GM19467 (cell line): ENCODE data around the gene UBE2G1.
"Not testable (repeated sequence)": the region's sequence is repeated elsewhere in the genome, so short reads cannot be mapped to it uniquely, and the experiment has no call there.

Experiments
- ATAC-seq: cut with Tn5 transposase; IDR thresholded peaks from one replicate; pipeline ENCODE4 v1.9.1; 2021; ENCODE audit warnings: mild to moderate bottlenecking, moderate library complexity; ENCODE audit not compliant: unreplicated experiment

UBE2G1 gene

DNA sequence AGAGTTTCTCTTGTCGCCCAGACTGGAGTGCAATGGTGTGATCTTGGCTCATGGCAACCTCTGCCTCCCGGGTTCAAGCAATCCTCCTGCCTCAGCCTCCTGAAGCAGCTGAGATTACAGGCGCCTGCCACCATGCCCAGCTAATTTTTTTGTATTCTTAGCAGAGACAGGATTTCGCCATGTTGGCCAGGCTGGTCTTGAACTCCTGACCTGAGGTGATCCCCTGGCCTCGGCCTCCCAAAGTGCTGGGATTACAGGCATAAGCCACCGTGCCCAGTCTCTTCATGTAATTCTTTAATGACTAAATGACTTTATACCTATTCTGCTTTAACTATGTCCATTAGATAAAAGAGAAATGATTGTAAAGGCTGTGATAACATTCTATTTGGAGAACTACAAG, 111.2 kb downstream of the UBE2G1 start:
- not testable (repeated sequence) for ATAC-seq

DNA sequence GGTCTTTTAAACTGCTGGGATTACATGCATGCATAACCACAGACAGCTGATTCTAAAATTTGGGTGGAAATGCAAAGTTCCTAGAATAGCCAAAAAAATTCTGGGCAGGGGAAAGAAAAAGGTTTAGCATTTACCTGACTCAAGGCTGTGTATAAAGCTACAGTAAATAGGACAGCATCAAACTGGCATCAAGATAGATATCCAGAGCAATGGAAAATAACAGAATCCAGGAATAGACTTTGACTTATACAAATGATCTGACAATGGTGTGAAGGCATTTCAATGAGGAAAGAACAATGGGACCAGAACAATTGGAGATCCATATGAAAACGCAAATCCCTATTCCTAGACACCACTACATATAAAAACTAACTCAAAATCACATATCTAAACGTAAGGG, 115.6 kb downstream of the UBE2G1 start:
- ATAC-seq = no peak

DNA sequence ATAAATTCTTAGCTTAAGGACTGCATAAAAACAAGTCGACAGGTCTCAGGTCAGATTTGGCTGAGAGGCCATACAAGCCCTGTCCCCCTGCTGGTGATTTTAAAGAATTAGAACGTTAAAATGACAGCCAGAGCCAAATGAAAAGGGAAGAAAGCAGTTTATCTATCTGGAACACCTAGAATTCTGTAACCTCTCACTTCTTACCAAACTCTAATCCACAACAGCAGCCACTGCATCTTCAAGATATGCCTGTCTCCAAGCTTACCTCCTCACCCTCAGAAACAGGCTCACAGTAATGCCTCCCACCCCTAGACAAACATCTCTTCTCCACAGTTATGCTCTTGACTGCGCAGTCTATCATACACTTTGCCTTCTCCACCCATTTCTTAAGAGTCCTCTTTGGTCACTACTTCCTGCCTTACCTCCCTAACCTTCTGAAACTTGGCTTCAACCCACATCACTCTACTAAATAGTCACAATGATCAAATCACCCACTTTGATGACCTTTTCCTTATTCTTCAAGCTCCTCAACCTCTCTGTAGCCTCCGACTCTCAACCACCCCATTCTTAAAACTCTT, 116.9 kb downstream of the UBE2G1 start:
- ATAC-seq = no peak

DNA sequence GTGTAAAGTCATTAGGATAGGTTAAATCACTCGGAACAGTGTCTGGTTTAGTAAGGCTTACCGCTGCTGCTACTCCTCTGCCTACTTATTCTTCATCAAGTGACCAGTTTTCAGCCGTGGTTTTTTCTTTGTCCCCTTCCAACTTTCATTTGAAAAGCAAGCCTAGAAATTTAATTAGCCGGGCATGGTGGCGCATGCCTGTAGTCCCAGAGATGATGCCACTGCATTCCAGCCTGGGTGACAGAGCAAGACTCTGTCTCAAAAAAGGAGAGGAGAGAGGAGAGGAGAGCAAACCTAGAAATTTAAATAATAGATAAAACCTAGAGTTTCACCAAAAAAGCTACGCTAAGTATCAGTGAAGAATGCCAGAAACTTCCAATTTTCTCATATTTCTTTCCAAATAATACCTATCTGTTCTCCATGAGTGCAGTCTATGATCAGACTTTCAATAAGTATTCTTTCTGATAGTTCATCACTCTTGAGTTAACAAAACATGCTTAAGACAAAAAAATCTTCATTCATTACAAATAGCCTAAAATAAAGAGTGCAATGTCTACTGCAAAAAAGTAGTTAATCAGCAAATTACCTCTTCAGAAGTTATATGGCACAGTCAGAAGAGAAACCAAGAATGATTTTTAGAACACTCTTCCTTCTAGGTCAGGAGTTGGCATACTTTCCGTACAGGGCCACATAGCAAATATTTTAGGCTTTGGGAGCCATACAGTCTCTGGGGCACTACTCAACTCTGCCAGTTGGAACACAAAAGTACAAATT, 117.8 kb downstream of the UBE2G1 start:
- ATAC-seq = no peak

GRCh38 chr17:4247971-4248388, 118.5 kb downstream of the UBE2G1 start:
- ATAC-seq = no peak

- no peak for ATAC-seq
These were observed 119.0 kb downstream of the UBE2G1 start for GRCh38 chr17:4247361-4247970.

- ATAC-seq = no peak
These were observed 119.8 kb downstream of the UBE2G1 start for GRCh38 chr17:4246674-4247073.

- no peak for ATAC-seq
These were observed 124.9 kb downstream of the UBE2G1 start for GRCh38 chr17:4241535-4241934.

GRCh38 chr17:4236456-4236855, 130.0 kb downstream of the UBE2G1 start:
- ATAC-seq = no peak

- no peak for ATAC-seq
These were observed 130.8 kb downstream of the UBE2G1 start for GRCh38 chr17:4235372-4236279.

GRCh38 chr17:4234401-4234800, 132.1 kb downstream of the UBE2G1 start:
- ATAC-seq = no peak

DNA sequence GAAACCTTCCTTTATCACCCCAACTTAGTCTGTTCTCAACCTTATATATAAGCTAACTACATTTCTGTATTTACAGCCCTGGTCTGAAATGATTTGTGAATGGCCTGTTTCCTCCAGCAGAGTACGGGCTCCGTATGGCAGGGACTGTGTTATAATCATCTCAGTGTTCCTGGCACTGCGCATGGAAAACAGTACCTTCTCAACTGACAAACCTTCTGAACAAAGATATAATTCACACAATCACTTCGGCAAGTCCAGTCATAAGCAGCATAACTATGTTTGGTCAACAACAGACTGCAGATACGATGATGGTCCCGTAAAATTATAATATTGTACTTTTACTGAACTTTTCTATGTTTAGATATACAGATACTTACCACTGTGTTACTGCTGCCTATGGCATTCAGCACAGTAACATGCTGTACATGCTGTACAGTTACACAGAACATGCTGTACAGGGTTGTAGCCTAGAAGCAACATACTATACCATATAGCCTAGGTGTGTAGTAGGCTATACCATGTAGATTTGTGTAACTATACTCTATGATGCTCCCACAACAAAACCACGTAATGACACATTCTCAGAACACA, 132.7 kb downstream of the UBE2G1 start:
- no peak for ATAC-seq

DNA sequence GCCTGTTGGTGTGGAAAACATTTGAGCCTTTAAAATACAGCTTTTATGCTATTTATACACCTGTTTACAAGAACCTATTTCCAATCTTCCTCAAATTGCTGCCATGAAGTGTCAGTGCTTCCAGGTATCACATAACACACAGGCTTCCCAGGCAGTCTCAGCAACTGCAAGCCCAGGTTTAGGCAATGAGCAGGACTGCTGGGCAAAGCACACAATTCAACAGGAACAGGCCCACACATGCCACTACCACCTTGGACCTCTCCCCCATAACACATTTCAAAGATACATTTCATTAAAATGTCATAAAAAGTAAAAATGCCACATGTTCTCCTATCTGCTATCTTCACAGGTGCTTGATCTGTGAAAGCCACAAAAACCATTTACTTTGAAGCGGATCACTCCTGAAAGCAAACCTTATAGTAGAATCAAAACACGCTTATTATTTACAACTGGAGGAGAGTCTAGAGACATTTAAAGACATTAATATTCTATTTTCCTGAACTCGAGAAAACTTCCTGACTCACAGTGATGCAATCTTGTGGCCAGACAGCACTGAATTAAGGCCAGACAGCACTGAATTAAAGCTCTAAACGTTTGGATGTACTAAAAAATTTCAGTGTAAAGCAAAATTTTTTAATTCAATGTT, 134.2 kb downstream of the UBE2G1 start:
- ATAC-seq = no peak

- ATAC-seq = no peak
These were observed 136.6 kb downstream of the UBE2G1 start for GRCh38 chr17:4229627-4230541.

- no peak for ATAC-seq
These were observed 144.4 kb downstream of the UBE2G1 start for GRCh38 chr17:4221899-4222659.

DNA sequence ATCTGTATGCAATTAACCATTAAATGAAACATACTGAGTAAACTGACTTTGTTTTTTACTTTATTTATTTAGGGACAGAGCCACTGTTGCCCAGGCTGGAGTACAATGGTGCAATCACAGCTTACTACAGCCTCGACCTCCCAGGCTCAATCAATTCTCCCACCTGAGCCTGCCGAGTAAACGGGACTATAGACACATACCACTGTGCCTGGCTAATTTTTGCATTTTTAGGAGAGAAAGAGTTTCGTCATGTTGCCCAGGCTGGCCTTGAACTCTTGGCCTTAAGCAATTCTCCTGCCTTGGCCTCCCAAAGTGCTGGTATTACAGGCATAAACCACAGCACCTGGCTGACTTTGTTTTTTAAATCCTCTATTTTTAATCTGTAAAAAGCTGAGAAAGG, 145.3 kb downstream of the UBE2G1 start:
- no peak for ATAC-seq

- no peak for ATAC-seq
These were observed 145.8 kb downstream of the UBE2G1 start for GRCh38 chr17:4220655-4221054.
